NCI-H1436 treated with DMSO at 0.1 percent for 48 hours (cell line): ENCODE results near the gene PPT1.

Source experiments
- DNase-seq: peaks from one replicate; lab custom pipeline; 2025; lab: John Stamatoyannopoulos, UW

PPT1 gene

GRCh38 chr1:40030528-40031135, 66.4 kb downstream of the PPT1 start:
- DNase-seq = no peak

DNA sequence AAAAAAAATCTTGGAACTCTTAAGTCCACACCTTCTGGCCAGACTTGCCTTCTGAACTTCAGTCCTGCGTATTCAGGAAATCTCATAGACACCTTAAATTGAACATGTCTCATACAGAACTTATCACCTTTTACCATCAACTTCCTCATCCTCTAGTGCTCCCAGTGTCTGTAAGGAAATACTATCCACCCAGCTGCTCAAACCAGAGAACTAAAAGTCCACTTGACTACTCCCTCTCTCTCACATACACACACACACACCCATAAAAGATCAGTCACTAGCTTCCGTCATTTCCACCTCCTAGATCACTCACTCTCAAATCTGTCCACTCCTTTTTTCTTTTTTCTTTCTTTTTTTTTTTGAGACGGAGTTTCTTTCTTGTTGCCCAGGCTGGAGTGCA, 67.4 kb downstream of the PPT1 start:
- DNase-seq = no peak

DNA sequence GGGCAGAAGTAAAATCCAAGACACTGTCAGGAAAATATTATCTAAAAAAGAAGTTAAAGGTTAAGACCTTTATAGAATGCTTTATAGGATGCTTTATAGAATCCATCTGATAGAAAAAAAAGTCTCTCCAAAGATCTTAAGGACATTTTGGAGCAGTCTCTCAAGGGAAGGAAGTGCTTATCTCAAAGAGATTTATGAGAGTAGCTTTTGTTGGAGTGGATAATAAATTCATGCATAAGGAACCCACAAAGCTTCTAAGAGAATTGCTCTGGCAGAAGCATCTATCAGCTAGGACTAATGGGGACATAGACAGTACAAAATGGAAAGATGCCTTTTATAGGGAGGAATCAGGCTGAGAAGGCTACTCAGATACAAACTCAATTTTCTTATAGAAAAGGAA, 69.4 kb downstream of the PPT1 start:
- DNase-seq = no peak

GRCh38 chr1:40024671-40025070, 72.4 kb downstream of the PPT1 start:
- DNase-seq = no peak

- DNase-seq = no peak
Observed at GRCh38 chr1:40023379-40023944, 73.6 kb downstream of the PPT1 start.
